CD4-positive, alpha-beta T cell treated with Interleukin-6 at 100 ng/mL for 8 hours (primary cell): ENCODE results near the gene CRB1.
A peak's percentile ranks its signal among the peaks of the same experiment; 100 is the strongest.
"Not testable (repeated sequence)": the region's sequence is repeated elsewhere in the genome, so short reads cannot be mapped to it uniquely, and the experiment has no call there.

Source experiments
- DNase-seq: peaks from one replicate; pipeline ENCODE4 v3.0.0-alpha.2; 2020; ENCODE audit warnings: mixed read lengths, low spot score

Gene CRB1

GRCh38 chr1:197465528-197466327 lies 197.7 kb downstream of the CRB1 start:
- DNase-seq: no peak

- no peak for DNase-seq
These were observed 198.8 kb downstream of the CRB1 start for GRCh38 chr1:197466813-197467212.

- no peak for DNase-seq
These were observed 199.8 kb downstream of the CRB1 start for GRCh38 chr1:197467881-197468280.

- no peak for DNase-seq
These were observed 200.6 kb downstream of the CRB1 start for GRCh38 chr1:197468543-197469175.

DNA sequence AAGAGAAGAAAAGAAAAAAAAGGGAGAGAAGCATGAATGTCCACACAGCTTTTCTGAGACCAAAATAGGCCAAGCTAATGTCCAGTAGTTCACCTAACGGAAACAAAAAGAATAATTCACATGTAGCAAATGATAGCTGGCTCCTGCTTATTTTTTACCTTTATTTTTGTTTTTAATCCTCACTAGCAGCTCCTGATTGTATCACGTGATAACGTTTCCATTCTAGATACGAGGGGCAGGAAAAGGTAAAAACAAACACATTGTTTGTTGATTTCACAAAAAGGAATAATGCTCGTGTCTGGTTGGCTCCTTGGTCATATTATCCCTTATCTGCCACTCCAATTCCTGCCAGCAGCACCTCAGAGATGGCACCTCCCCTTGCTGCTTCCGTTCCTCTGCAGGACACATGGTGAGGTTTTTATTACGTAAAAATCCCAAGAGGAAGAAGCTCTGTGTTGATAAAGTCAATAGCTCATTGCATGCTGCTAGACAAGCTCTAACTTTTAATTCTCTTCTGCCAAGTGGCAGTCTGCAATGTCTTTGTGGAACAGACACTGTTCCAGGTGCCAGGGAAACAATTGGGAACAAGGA lies 201.7 kb downstream of the CRB1 start:
- DNase-seq: no peak

- DNase-seq: no peak
These were observed 202.3 kb downstream of the CRB1 start for GRCh38 chr1:197470330-197470729.

- DNase-seq: no peak
These were observed 203.4 kb downstream of the CRB1 start for GRCh38 chr1:197471248-197471985.

DNA sequence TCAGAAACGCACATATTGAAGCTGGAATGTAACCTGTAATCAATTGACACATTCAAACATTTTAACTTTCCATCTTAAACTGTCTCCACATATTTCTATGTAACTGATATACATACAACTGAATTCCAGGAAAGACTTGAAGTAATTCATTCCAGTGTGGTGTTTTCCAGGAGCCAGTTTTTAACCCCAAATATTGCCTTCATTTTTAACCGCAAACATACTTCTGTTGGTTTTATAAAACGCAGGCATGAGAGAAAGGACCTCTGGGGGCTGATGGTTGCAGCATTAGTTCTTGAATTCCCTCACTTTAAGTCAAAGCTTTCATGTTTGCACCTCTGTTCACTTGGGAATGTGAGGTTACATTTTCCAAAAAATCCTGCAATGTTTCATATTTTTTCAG lies 204.1 kb downstream of the CRB1 start:
- DNase-seq: no peak

- no peak for DNase-seq
These were observed 212.4 kb downstream of the CRB1 start for GRCh38 chr1:197480446-197480845.

- DNase-seq: peak; percentile 7
These were observed 213.0 kb downstream of the CRB1 start for GRCh38 chr1:197481101-197481500.

DNA sequence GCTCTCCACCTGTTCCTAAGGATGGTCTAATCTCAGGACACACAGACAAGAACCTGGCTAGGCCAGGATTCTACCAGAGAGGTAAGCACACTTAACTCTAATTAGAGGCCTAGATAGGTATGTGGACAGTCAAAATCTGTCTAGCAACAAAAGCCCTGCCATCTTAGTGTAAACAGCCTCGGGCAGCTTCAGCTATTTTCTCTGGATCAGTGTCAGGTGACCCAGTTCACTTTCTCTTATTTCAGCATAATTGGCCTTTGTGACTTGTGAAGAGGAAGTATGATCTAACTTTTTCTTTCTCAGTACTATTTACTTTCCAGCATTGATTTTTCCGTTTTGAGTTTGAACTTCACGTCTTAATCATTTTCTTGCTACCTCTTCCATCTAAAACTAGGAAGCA lies 217.7 kb downstream of the CRB1 start:
- no peak for DNase-seq

GRCh38 chr1:197486946-197487345 lies 218.9 kb downstream of the CRB1 start:
- DNase-seq: no peak

DNA sequence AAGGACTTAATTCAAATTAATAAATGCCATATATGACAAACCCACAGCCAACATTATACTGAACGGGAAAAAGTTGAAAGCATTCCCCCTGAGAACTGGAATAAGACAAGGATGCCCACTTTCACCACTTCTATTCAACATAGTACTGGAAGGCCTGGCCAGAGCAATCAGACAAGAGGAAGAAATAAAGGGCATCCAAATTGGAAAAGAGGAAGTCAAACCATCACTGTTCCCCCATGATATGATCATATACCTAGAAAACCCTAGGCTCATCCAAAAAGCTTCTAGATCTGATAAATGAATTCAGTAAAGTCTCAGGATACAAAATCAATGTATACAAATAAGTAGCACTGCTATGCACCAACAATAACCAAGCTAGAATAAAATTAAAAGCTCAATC lies 223.5 kb downstream of the CRB1 start:
- not testable (repeated sequence) for DNase-seq

- no peak for DNase-seq
These were observed 228.7 kb downstream of the CRB1 start for GRCh38 chr1:197496722-197497121.

DNA sequence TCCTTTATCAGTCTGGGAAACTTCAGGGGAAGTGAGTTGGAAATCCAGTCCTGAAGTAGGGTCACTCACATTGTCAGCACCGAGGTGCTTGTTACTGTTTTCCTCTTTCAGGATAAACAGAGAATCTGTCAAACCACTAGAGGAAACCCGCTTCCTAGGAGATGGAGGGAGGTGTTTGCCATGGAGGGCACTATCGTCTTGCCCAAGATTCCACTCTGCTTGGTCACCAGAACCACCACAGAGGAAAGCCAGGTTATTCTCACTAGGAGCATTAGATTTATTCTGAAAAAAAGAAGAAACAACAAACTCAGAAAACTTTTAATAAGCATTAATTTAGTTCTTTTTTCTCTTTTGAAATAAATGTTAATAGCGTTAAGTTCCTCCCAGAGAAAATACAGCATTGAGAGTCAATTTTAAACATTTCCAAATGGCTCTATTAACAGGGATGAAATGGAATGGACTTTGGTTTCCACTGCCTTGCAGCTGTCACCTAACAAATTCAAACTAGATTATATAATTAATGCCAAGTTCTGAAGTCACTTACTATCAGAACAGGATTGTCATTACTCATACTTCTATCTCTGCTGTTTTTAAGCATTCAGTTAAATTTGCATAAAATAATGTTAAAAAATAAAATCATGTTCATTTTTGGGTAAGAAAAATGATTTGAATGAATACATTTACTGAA lies 242.8 kb downstream of the CRB1 start:
- DNase-seq: no peak

DNA sequence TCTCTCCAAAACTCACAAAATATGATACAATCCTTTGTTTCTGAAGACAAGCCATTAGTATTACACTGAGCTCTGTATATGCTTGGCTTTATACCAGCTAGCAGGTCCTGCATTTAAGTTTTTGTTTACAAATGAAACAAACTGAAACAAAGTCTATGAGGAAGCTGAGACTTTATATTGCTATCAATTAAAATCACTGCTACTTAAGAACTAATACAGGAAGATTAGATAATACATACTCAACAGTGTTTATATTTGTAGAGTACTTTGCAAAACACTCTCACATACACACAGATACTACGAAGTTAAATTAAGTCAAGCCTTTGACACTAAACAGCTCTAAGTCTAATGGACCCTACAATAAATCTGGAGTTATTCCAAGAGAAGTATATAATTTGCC lies 247.4 kb downstream of the CRB1 start:
- DNase-seq: no peak

- DNase-seq: no peak
These were observed 251.8 kb downstream of the CRB1 start for GRCh38 chr1:197519741-197520334.

DNA sequence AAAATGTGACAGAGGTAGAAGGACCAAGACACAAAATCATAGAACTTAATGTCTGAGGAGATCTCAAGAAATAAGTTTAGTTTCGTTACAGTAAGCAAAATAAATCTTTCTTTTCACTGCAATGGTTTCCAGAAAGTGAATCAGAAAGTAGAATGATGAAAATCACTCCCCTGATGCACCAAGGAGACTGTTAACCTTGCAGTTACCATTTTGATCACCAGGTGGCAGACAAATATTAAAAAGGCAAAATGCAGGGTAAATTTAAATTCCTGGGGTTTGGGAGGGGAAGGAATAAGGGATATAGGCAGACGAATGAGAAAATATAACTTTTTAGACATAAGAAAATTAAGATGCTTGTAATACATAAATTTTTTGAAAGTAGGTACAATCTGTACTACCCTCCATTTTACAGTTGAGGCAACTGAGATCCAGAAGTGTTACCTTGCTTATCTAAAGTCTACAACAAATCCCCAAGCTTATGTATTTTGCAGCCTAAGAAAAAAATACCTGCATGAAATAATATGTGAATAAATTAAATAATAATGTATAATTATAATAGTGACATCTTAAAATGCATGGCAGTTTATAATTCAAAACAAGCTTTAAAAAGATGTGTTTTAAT lies 253.2 kb downstream of the CRB1 start:
- DNase-seq: peak; percentile 14

GRCh38 chr1:197526736-197527371 lies 258.8 kb downstream of the CRB1 start:
- peak; percentile 31 for DNase-seq
